Progenitor cell of endocrine pancreas (in vitro differentiated cells): Measurements from ENCODE around the gene BTG4. TPM values are rescaled to one million over a fixed set of nuclear protein-coding genes. Genes with fewer than 3 reads are reported as not detected.

Source experiments
- DNase-seq: peaks from one replicate; pipeline ENCODE4 v3.0.0; 2021; ENCODE audit warnings: low spot score; ENCODE audit not compliant: unreplicated experiment
- H3K27ac Mint-ChIP-seq: 2 replicates; pipeline ENCODE4 v1.8.0; 2021; ENCODE audit warnings: mild to moderate bottlenecking, moderate library complexity, mixed read lengths
- H3K27me3 Mint-ChIP-seq: 2 replicates; pipeline ENCODE4 v1.8.0; 2021; ENCODE audit warnings: mixed read lengths
- H3K36me3 Mint-ChIP-seq: 2 replicates; pipeline ENCODE4 v1.8.0; 2022; ENCODE audit warnings: mixed read lengths; ENCODE audit not compliant: insufficient read depth
- H3K4me1 Mint-ChIP-seq: 2 replicates; pipeline ENCODE4 v1.8.0; 2021; ENCODE audit warnings: low read depth, mixed read lengths
- H3K4me3 Mint-ChIP-seq: 2 replicates; pipeline ENCODE4 v1.8.0; 2021; ENCODE audit warnings: low read depth, mild to moderate bottlenecking, moderate library complexity, mixed read lengths
- H3K9me3 Mint-ChIP-seq: 2 replicates; pipeline ENCODE4 v1.8.0; 2021; ENCODE audit warnings: low read depth, mixed read lengths
- total RNA-seq: library from RNA; stranded (reverse); gene quantifications from 2 replicates; pipeline ENCODE4 v1.2.1, GENCODE V29; 2021
- TF ChIP-seq, protein P1 (sequence below): fragments of 200-600 bp; sonication (generic); IDR thresholded peaks from one replicate; pipeline ENCODE4 v1.5.0; 2021; ENCODE audit warnings: antibody characterized with exemption, mild to moderate bottlenecking; ENCODE audit not compliant: unreplicated experiment

Gene BTG4
- total RNA-seq, 1 donor from 2014 or later, result not detected

DNA sequence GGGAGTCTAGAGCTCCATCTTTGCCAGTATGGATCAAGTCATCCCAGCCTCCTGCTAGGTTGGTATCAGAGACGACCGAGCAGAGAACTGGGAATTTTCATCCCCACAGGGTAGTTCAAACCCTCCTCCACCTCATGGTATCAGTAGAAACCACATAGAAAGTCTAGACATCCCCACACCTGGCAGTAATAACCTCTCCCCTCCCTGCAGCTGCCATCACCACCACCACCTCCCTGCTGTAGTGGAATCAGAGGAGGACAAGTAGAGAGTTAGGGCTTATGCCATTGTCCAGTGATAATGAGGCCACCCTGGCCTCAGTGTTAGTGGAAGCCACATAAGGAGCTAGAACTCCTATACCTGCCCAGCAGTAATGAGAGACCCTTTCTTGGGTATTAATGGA is 34.3 kb downstream of the BTG4 start:
- DNase-seq, result no peak
- Mint-ChIP-seq H3K4me1 (peaks cover 8% of the 10 kb centered on the region), H3K27ac (no peak overlapping the region), H3K36me3 (no peaks in the 10 kb centered on the region), H3K4me3 (no peak overlapping the region), H3K27me3 (peaks cover 4% of the 10 kb centered on the region), H3K9me3 (peaks cover 14% of the 10 kb centered on the region)
- TF ChIP-seq, protein P1, sequence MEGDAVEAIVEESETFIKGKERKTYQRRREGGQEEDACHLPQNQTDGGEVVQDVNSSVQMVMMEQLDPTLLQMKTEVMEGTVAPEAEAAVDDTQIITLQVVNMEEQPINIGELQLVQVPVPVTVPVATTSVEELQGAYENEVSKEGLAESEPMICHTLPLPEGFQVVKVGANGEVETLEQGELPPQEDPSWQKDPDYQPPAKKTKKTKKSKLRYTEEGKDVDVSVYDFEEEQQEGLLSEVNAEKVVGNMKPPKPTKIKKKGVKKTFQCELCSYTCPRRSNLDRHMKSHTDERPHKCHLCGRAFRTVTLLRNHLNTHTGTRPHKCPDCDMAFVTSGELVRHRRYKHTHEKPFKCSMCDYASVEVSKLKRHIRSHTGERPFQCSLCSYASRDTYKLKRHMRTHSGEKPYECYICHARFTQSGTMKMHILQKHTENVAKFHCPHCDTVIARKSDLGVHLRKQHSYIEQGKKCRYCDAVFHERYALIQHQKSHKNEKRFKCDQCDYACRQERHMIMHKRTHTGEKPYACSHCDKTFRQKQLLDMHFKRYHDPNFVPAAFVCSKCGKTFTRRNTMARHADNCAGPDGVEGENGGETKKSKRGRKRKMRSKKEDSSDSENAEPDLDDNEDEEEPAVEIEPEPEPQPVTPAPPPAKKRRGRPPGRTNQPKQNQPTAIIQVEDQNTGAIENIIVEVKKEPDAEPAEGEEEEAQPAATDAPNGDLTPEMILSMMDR, result no peak

- peaks cover 4% of the 10 kb centered on the region for H3K27me3 Mint-ChIP-seq
- TF ChIP-seq, protein P1, result no peak
- DNase-seq, result no peak
- no peak overlapping the region for H3K27ac Mint-ChIP-seq
- peaks cover 8% of the 10 kb centered on the region for H3K4me1 Mint-ChIP-seq
- no peak overlapping the region for H3K4me3 Mint-ChIP-seq
- H3K9me3 Mint-ChIP-seq, result peaks cover 14% of the 10 kb centered on the region
- no peaks in the 10 kb centered on the region for H3K36me3 Mint-ChIP-seq
Observed at GRCh38 chr11:111476956-111477355, 35.2 kb downstream of the BTG4 start.

- Mint-ChIP-seq H3K36me3 (no peaks in the 10 kb centered on the region), H3K27me3 (peaks cover 4% of the 10 kb centered on the region), H3K4me3 (no peak overlapping the region), H3K9me3 (peaks cover 14% of the 10 kb centered on the region), H3K27ac (no peak overlapping the region), H3K4me1 (peaks cover 8% of the 10 kb centered on the region)
- no peak for DNase-seq
- TF ChIP-seq, protein P1, result no peak
Observed at GRCh38 chr11:111476366-111476765, 35.8 kb downstream of the BTG4 start.

- no peaks in the 10 kb centered on the region for H3K36me3 Mint-ChIP-seq
- no peak for DNase-seq
- H3K27ac Mint-ChIP-seq, result no peak overlapping the region
- TF ChIP-seq, protein P1, result no peak
- peaks cover 6% of the 10 kb centered on the region for H3K9me3 Mint-ChIP-seq
- peaks cover 4% of the 10 kb centered on the region for H3K27me3 Mint-ChIP-seq
- no peak overlapping the region for H3K4me3 Mint-ChIP-seq
- peaks cover 8% of the 10 kb centered on the region for H3K4me1 Mint-ChIP-seq
Observed at GRCh38 chr11:111474432-111474831, 37.8 kb downstream of the BTG4 start.

GRCh38 chr11:111472228-111472627 is 40.0 kb downstream of the BTG4 start:
- Mint-ChIP-seq H3K36me3 (no peaks in the 10 kb centered on the region), H3K4me3 (no peak overlapping the region), H3K27ac (no peak overlapping the region), H3K4me1 (peaks cover 5% of the 10 kb centered on the region), H3K9me3 (peaks cover 6% of the 10 kb centered on the region), H3K27me3 (peaks cover 3% of the 10 kb centered on the region)
- TF ChIP-seq, protein P1, result no peak
- no peak for DNase-seq
